Neural progenitor cell (in vitro differentiated cells): ENCODE results near the gene DROSHA. TPM values are rescaled to one million over a fixed set of nuclear protein-coding genes. Genes with fewer than 3 reads are reported as not detected.

Source experiments
- DNase-seq: peaks from one replicate; pipeline ENCODE4 v3.0.0-alpha.2; 2016; ENCODE audit warnings: low spot score
- H2AFZ ChIP-seq: fragments of 200-600 bp; sonication (generic); replicated peaks from 2 replicates; pipeline ENCODE4 v1.6.1; 2016; ENCODE audit warnings: antibody characterized with exemption
- H3F3A ChIP-seq: fragments of 200-600 bp; sonication (generic); 2 replicates; pipeline ENCODE4 v1.6.1; 2016; ENCODE audit warnings: antibody characterized with exemption, low read depth
- H3K27ac ChIP-seq: fragments of 200-600 bp; sonication (generic); 2 replicates; pipeline ENCODE4 v1.5.1; 2016; ENCODE audit warnings: mild to moderate bottlenecking
- H3K27me3 ChIP-seq: fragments of 200-600 bp; sonication (generic); 2 replicates; pipeline ENCODE4 v1.6.1; 2016; ENCODE audit warnings: mild to moderate bottlenecking, moderate library complexity
- H3K36me3 ChIP-seq: fragments of 200-600 bp; sonication (generic); 2 replicates; pipeline ENCODE4 v1.5.1; 2016
- H3K4me1 ChIP-seq: fragments of 200-600 bp; sonication (generic); 2 replicates; pipeline ENCODE4 v1.6.1; 2016; ENCODE audit warnings: mixed run types
- H3K4me2 ChIP-seq: fragments of 200-600 bp; sonication (generic); 2 replicates; pipeline ENCODE4 v1.6.1; 2016
- H3K4me3 ChIP-seq: fragments of 200-600 bp; sonication (generic); 2 replicates; pipeline ENCODE4 v1.5.1; 2016
- H3K79me2 ChIP-seq: fragments of 200-600 bp; sonication (generic); 2 replicates; pipeline ENCODE4 v1.6.1; 2016; ENCODE audit warnings: low read depth
- H3K9ac ChIP-seq: fragments of 200-600 bp; sonication (generic); 2 replicates; pipeline ENCODE4 v1.6.1; 2016
- H3K9me3 ChIP-seq: fragments of 200-600 bp; sonication (generic); 2 replicates; pipeline ENCODE4 v1.5.1; 2016; ENCODE audit warnings: low read depth
- H4K20me1 ChIP-seq: fragments of 200-600 bp; sonication (generic); 2 replicates; pipeline ENCODE4 v1.6.1; 2016; ENCODE audit warnings: low read depth
- H3K27ac Mint-ChIP-seq: 3 replicates; pipeline ENCODE4 v1.8.0; 2021; ENCODE audit warnings: mixed read lengths
- H3K27me3 Mint-ChIP-seq: 2 replicates; pipeline ENCODE4 v1.8.0; 2022; ENCODE audit warnings: low read depth, mild to moderate bottlenecking, inconsistent platforms, moderate library complexity, mixed read lengths; ENCODE audit not compliant: insufficient read depth
- H3K36me3 Mint-ChIP-seq: 3 replicates; pipeline ENCODE4 v1.8.0; 2021; ENCODE audit warnings: mixed read lengths
- H3K4me1 Mint-ChIP-seq: 3 replicates; pipeline ENCODE4 v1.8.0; 2021; ENCODE audit warnings: mixed read lengths
- H3K4me3 Mint-ChIP-seq: 3 replicates; pipeline ENCODE4 v1.8.0; 2021; ENCODE audit warnings: mild to moderate bottlenecking, moderate library complexity, mixed read lengths
- H3K9me3 Mint-ChIP-seq: 3 replicates; pipeline ENCODE4 v1.8.0; 2020; ENCODE audit warnings: mixed read lengths
- CTCF ChIP-seq: fragments of 200-600 bp; sonication (generic); IDR thresholded peaks from 2 replicates; pipeline ENCODE4 v1.5.1; 2017; ENCODE audit warnings: antibody characterized with exemption, mild to moderate bottlenecking
- EZH2 ChIP-seq: fragments of 200-600 bp; sonication (generic); IDR thresholded peaks from 2 replicates; pipeline ENCODE4 v1.6.1; 2017; ENCODE audit warnings: antibody characterized with exemption, mild to moderate bottlenecking, moderate library complexity
- EZH2phosphoT487 ChIP-seq: fragments of 200-600 bp; sonication (generic); IDR thresholded peaks from 2 replicates; pipeline ENCODE4 v1.6.1; 2017; ENCODE audit warnings: antibody characterized with exemption
- total RNA-seq: library from RNA; depleted of rRNA; stranded (reverse); fragments of >200 nt; gene quantifications from 2 replicates; pipeline ENCODE4 v1.2.3, GENCODE V29; 2015; ENCODE audit warnings: low replicate concordance

DROSHA gene
- total RNA-seq, 1 donor from 2014 or later = 80.3 TPM

- peaks cover 52% of the 10 kb centered on the region for H3K36me3 Mint-ChIP-seq
- H3K4me3 Mint-ChIP-seq = no peak overlapping the region
- Histone ChIP-seq H3K36me3 (peaks cover 14% of the 10 kb centered on the region), H3K79me2 (no peaks in the 10 kb centered on the region), H3K4me2 (no peak overlapping the region), H4K20me1 (no peaks in the 10 kb centered on the region), H3K9ac (no peak overlapping the region), H3K4me1 (no peaks in the 10 kb centered on the region), H2AFZ (no peak overlapping the region), H3K27ac (no peak overlapping the region), H3K4me3 (no peak overlapping the region), H3F3A (no peaks in the 10 kb centered on the region), H3K9me3 (no peaks in the 10 kb centered on the region), H3K27me3 (no peaks in the 10 kb centered on the region)
- H3K27ac Mint-ChIP-seq = no peak overlapping the region
- no peaks in the 10 kb centered on the region for H3K9me3 Mint-ChIP-seq
- no peaks in the 10 kb centered on the region for H3K27me3 Mint-ChIP-seq
- DNase-seq = no peak
- TF ChIP-seq EZH2 = no peak
- no peak for TF ChIP-seq EZH2phosphoT487
- TF ChIP-seq CTCF = no peak
- H3K4me1 Mint-ChIP-seq = peaks cover 6% of the 10 kb centered on the region
Measured at GRCh38 chr5:31469886-31470285, 62.0 kb downstream of the DROSHA start.

- no peaks in the 10 kb centered on the region for H3K9me3 Mint-ChIP-seq
- Histone ChIP-seq H3K27ac (no peak overlapping the region), H3K27me3 (no peaks in the 10 kb centered on the region), H4K20me1 (no peaks in the 10 kb centered on the region), H3K4me2 (no peak overlapping the region), H3F3A (no peaks in the 10 kb centered on the region), H3K4me1 (no peaks in the 10 kb centered on the region), H3K79me2 (no peaks in the 10 kb centered on the region), H3K9ac (no peak overlapping the region), H2AFZ (no peak overlapping the region), H3K36me3 (peaks cover 14% of the 10 kb centered on the region), H3K9me3 (no peaks in the 10 kb centered on the region), H3K4me3 (no peak overlapping the region)
- peaks cover 53% of the 10 kb centered on the region for H3K36me3 Mint-ChIP-seq
- H3K4me3 Mint-ChIP-seq = no peak overlapping the region
- peaks cover 6% of the 10 kb centered on the region for H3K4me1 Mint-ChIP-seq
- DNase-seq = no peak
- H3K27ac Mint-ChIP-seq = no peak overlapping the region
- no peaks in the 10 kb centered on the region for H3K27me3 Mint-ChIP-seq
- TF ChIP-seq EZH2 (no peak), EZH2phosphoT487 (no peak), CTCF (no peak)
Measured at GRCh38 chr5:31469466-31469865, 62.4 kb downstream of the DROSHA start.

GRCh38 chr5:31465291-31465690, 66.6 kb downstream of the DROSHA start:
- no peak overlapping the region for H3K27ac Mint-ChIP-seq
- no peak overlapping the region for H2AFZ ChIP-seq
- no peak overlapping the region for H3K27ac ChIP-seq
- no peaks in the 10 kb centered on the region for H3K27me3 Mint-ChIP-seq
- TF ChIP-seq EZH2phosphoT487 (no peak), CTCF (no peak), EZH2 (no peak)
- H3K9me3 ChIP-seq = no peaks in the 10 kb centered on the region
- H3K4me2 ChIP-seq = no peak overlapping the region
- H3K4me1 Mint-ChIP-seq = peaks cover 4% of the 10 kb centered on the region
- DNase-seq = no peak
- no peak overlapping the region for H3K4me3 ChIP-seq
- no peak overlapping the region for H3K9ac ChIP-seq
- H4K20me1 ChIP-seq = no peaks in the 10 kb centered on the region
- peaks cover 70% of the 10 kb centered on the region for H3K36me3 Mint-ChIP-seq
- H3K79me2 ChIP-seq = no peaks in the 10 kb centered on the region
- no peaks in the 10 kb centered on the region for H3K4me1 ChIP-seq
- H3K27me3 ChIP-seq = no peaks in the 10 kb centered on the region
- H3F3A ChIP-seq = no peaks in the 10 kb centered on the region
- H3K4me3 Mint-ChIP-seq = no peak overlapping the region
- H3K36me3 ChIP-seq = peaks cover 44% of the 10 kb centered on the region
- no peaks in the 10 kb centered on the region for H3K9me3 Mint-ChIP-seq
